ENCODE data around the gene PTTG1.

Gene PTTG1

GRCh38 chr5:160477266-160477970 is 55.8 kb downstream of the PTTG1 start:
- DNase-seq (ENCODE audit: extremely low spot score) = no peak
- CTCF ChIA-PET = interaction anchor here (0.9 to 11.6 kb wide), 5 partner anchors 10 to 54 kb away, joined by 3 to 147 read pairs (median 4); no protein-coding TSS in a partner anchor
- POLR2A ChIA-PET = no interaction called here
- no peak for TF ChIP-seq CTCF (IDR thresholded peaks at IDR 0.05; ENCODE audit: control extremely low read depth, extremely low read depth, low read depth, missing control alignments)

- TF ChIP-seq CTCF (IDR thresholded peaks at IDR 0.05; ENCODE audit: control extremely low read depth, extremely low read depth, low read depth, missing control alignments) = no peak
- no peak for DNase-seq (ENCODE audit: extremely low spot score)
- ChIA-PET POLR2A (no interaction called here), CTCF (interaction anchor here (1.2 to 11.6 kb wide), 3 partner anchors 11 to 42 kb away, joined by 3 to 147 read pairs (median 11); no protein-coding TSS in a partner anchor)
Measured at GRCh38 chr5:160478163-160478562, 56.5 kb downstream of the PTTG1 start.
